ENCODE data around the gene FKBP15.
"Not testable (repeated sequence)": the region's sequence is repeated elsewhere in the genome, so short reads cannot be mapped to it uniquely, and the experiment has no call there.

- not testable (repeated sequence) for TF ChIP-seq POLR2A (IDR thresholded peaks at IDR 0.05; ENCODE audit: low read length); GATA1 (IDR thresholded peaks at IDR 0.05; ENCODE audit: low read depth, low read length)
These were observed 102.2 kb downstream of the FKBP15 start for GRCh38 chr9:113118829-113119228.

Measured in erythroblast (primary cell).